Body of pancreas (tissue), 4 donors: Measurements from ENCODE around the gene SOCS7. TPM values are rescaled to one million over a fixed set of nuclear protein-coding genes. Genes with fewer than 3 reads are reported as not detected.

Source experiments
- ATAC-seq: fragments of 150-250 bp; one replicate; pipeline ENCODE4 v1.9.1; 2016
- DNase-seq, 4 donors: peaks; one replicate each; pipeline ENCODE4 v3.0.0-alpha.2; 2019
- H3K27ac ChIP-seq, 4 donors: fragments of 200-600 bp; sonication (generic); 1 replicate in 3 of 4; 2 replicates in 1 of 4; pipeline versions ENCODE4 v1.5.1 to v1.6.1; 2016 to 2019; ENCODE audit warnings: mild to moderate bottlenecking in 1 of 4, mixed read lengths in 1 of 4, moderate library complexity in 1 of 4
- H3K27me3 ChIP-seq, 2 donors: fragments of 200-600 bp; sonication (generic); one replicate each; pipeline ENCODE4 v1.6.0; 2016; ENCODE audit warnings: mild to moderate bottlenecking in 1 of 2
- H3K36me3 ChIP-seq, 2 donors: fragments of 200-600 bp; sonication (generic); replicated peaks in 1 of 2; 2 replicates each; pipeline ENCODE4 v1.5.1; 2016; ENCODE audit warnings: low read depth in 2 of 2; ENCODE audit not compliant: insufficient read depth in 1 of 2
- H3K4me1 ChIP-seq: fragments of 200-600 bp; sonication (generic); one replicate; pipeline ENCODE4 v1.6.0; 2016
- H3K4me3 ChIP-seq, 2 donors: fragments of 200-600 bp; sonication (generic); 1 replicate in 1 of 2; 2 replicates in 1 of 2; pipeline ENCODE4 v1.5.1; 2016 to 2019
- H3K9me3 ChIP-seq, 3 donors: fragments of 200-600 bp; sonication (generic); 1 replicate in 2 of 3; 2 replicates in 1 of 3; pipeline ENCODE4 v1.5.1; 2016
- CTCF ChIP-seq, 7 experiments: fragments of 450-650 bp in 4 of 7; fragments of 200-600 bp in 3 of 7; sonication (generic) in 3 of 7; IDR thresholded peaks; one replicate each; pipeline ENCODE4 v1.5.1; 2016 to 2019; ENCODE audit warnings: antibody characterized with exemption in 7 of 7
- POLR2A ChIP-seq, 3 donors: fragments of 450-650 bp; IDR thresholded peaks; one replicate each; pipeline ENCODE4 v1.6.1; 2016; ENCODE audit warnings: antibody characterized with exemption in 3 of 3, mild to moderate bottlenecking in 2 of 3
- WGBS, 2 donors: methylation state at CpG; one replicate each; pipeline ENCODE4 v1.1.5; 2017; 5-methylcytosine and 5-hydroxymethylcytosine counted together
- intact Hi-C: fragments of 100-400 bp; cut with DNase I; formaldehyde crosslinking; loops from one replicate; pipeline ENCODE4 v1.15.1; 2023
- total RNA-seq, 2 donors: library from RNA; depleted of rRNA; stranded (reverse); fragments of >200 nt; gene quantifications; one replicate each; pipeline ENCODE4 v1.1.0, GENCODE V29; 2016

The SOCS7 gene
- total RNA-seq, 2 donors from 2014 or later, result 15.3 to 34.3 TPM

GRCh38 chr17:38352245-38353085, 821 bp downstream of the SOCS7 start:
- Histone ChIP-seq H3K4me3 (peak overlapping the region; percentile 73 to 83), H3K27me3 (no peaks in the 10 kb centered on the region), H3K4me1 (peaks cover 44% of the 10 kb centered on the region), H3K36me3 (no peaks in the 10 kb centered on the region), H3K27ac (peak overlapping the region; percentile 74 to 93 (median 86)), H3K9me3 (no peaks in the 10 kb centered on the region)
- no peak for TF ChIP-seq CTCF (IDR thresholded peaks at IDR 0.05)
- no peak for TF ChIP-seq POLR2A (IDR thresholded peaks at IDR 0.05)
- peak; percentile 5 for ATAC-seq
- 0% methylated on average over 15 to 57 of the region's 72 CpGs for WGBS, 2 donors
- intact Hi-C loops, result no loop called here
- peak; percentile 35 to 45 (median 42) for DNase-seq

- TF ChIP-seq POLR2A (IDR thresholded peaks at IDR 0.05), result no peak
- no peak for TF ChIP-seq CTCF (IDR thresholded peaks at IDR 0.05)
- WGBS, 2 donors, result 8 to 14% methylated on average over 6 to 8 of the region's 8 CpGs
- Histone ChIP-seq H3K4me3 (peak overlapping the region; percentile 73 to 83), H3K9me3 (no peaks in the 10 kb centered on the region), H3K27ac (peak overlapping the region in 2 of 4 donors; percentile 83 to 93), H3K36me3 (no peaks in the 10 kb centered on the region), H3K27me3 (no peaks in the 10 kb centered on the region), H3K4me1 (peaks cover 50% of the 10 kb centered on the region)
- intact Hi-C loops, result no loop called here
- DNase-seq, result no peak
- no peak for ATAC-seq
Measured at GRCh38 chr17:38353086-38353604, 1.5 kb downstream of the SOCS7 start.

- no peaks in the 10 kb centered on the region for H3K27me3 ChIP-seq
Measured at GRCh38 chr17:38353668-38354067, 2.0 kb downstream of the SOCS7 start.

GRCh38 chr17:38354466-38354865, 2.8 kb downstream of the SOCS7 start:
- no peak overlapping the region for H3K27ac ChIP-seq
- H3K4me3 ChIP-seq, result no peak overlapping the region
- intact Hi-C loops, result no loop called here
- H3K27me3 ChIP-seq, result no peaks in the 10 kb centered on the region
- peaks cover 61% of the 10 kb centered on the region for H3K4me1 ChIP-seq
- no peak for ATAC-seq
- H3K36me3 ChIP-seq, result no peaks in the 10 kb centered on the region
- H3K9me3 ChIP-seq, result no peaks in the 10 kb centered on the region
- DNase-seq, result no peak
- whole genome bisulfite sequencing, 2 donors, result 57 to 61% methylated on average over 7 of the region's 7 CpGs
- TF ChIP-seq CTCF (IDR thresholded peaks at IDR 0.05) (no peak), POLR2A (IDR thresholded peaks at IDR 0.05) (no peak)

More at GRCh38 chr17:38353668-38354067, 2.0 kb downstream of the SOCS7 start:
- no peaks in the 10 kb centered on the region for H3K36me3 ChIP-seq
- intact Hi-C loops, result no loop called here
- TF ChIP-seq CTCF (IDR thresholded peaks at IDR 0.05), result no peak
- TF ChIP-seq POLR2A (IDR thresholded peaks at IDR 0.05), result no peak
- H3K4me1 ChIP-seq, result peaks cover 54% of the 10 kb centered on the region
- H3K9me3 ChIP-seq, result no peaks in the 10 kb centered on the region
- 63 to 64% methylated on average over 13 of the region's 13 CpGs for WGBS, 2 donors
- DNase-seq (no peak), ATAC-seq (no peak)
- H3K4me3 ChIP-seq, result no peak overlapping the region
- H3K27ac ChIP-seq, result no peak overlapping the region
